ENCODE data around the gene NTRK3. TPM values are rescaled to one million over a fixed set of nuclear protein-coding genes. Genes with fewer than 3 reads are reported as not detected.

NTRK3 gene
- total and polyA plus RNA-seq, 2 donors (not counting 3 experiments of a cell fraction or from before 2014, with no cell fraction given): not detected

DNA sequence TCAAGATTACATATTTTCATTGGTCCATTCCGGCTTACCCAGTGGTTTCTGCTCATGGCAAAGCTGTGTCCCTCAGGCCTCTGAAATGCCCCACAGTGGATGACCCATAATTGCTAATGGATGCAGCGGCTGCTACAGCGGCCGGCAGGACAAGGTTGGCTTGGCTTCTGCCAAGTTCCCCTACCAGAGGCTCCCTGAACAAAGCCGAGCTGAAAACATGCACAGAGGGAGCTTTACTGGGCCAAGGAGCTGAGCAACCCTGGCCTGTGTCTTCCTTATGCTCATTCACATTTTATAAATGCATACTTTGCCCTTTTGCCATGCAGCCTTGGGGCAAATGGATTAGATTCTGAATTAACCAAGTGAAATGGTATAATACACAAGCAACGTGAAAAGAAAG, 150.5 kb downstream of the NTRK3 start:
- DNase-seq (ENCODE audit: low read depth, low spot score): no peak
- Histone ChIP-seq H3K36me3 (ENCODE audit: control insufficient read depth in 2 of 2, extremely low read depth in 1 of 2, insufficient read depth in 2 of 2, low read length in 2 of 2) (no peaks in the 10 kb centered on the region), H3K9ac (replicated peaks; ENCODE audit: extremely low read depth, insufficient read depth, low read length) (no peak overlapping the region), H3K79me2 (ENCODE audit: control insufficient read depth, insufficient read depth, low read length) (no peaks in the 10 kb centered on the region), H4K20me1 (replicated peaks; ENCODE audit: control insufficient read depth, extremely low read depth, insufficient read depth, low read length) (no peaks in the 10 kb centered on the region), H3K4me1 (ENCODE audit: control insufficient read depth, extremely low read depth, insufficient read depth, low read length) (no peaks in the 10 kb centered on the region), H3K27me3 (ENCODE audit: control insufficient read depth in 2 of 2, insufficient read depth in 2 of 2, low read length in 2 of 2) (no peaks in the 10 kb centered on the region), H3K27ac (ENCODE audit: insufficient read depth, low read depth, low read length) (no peak overlapping the region), H3K4me2 (ENCODE audit: insufficient read depth, low read length) (no peak overlapping the region), H3K4me3 (replicated peaks in 1 of 3; ENCODE audit: insufficient read depth in 1 of 3, low read depth in 1 of 3, low read length in 3 of 3) (no peak overlapping the region), H3K9me3 (replicated peaks; ENCODE audit: control insufficient read depth, insufficient read depth, low read length) (peaks cover 8% of the 10 kb centered on the region), H2AFZ (ENCODE audit: low read depth, low read length) (no peak overlapping the region), H3K9me1 (replicated peaks; ENCODE audit: control insufficient read depth, extremely low read depth, insufficient read depth, low read length) (no peaks in the 10 kb centered on the region)
- TF ChIP-seq, protein P1, sequence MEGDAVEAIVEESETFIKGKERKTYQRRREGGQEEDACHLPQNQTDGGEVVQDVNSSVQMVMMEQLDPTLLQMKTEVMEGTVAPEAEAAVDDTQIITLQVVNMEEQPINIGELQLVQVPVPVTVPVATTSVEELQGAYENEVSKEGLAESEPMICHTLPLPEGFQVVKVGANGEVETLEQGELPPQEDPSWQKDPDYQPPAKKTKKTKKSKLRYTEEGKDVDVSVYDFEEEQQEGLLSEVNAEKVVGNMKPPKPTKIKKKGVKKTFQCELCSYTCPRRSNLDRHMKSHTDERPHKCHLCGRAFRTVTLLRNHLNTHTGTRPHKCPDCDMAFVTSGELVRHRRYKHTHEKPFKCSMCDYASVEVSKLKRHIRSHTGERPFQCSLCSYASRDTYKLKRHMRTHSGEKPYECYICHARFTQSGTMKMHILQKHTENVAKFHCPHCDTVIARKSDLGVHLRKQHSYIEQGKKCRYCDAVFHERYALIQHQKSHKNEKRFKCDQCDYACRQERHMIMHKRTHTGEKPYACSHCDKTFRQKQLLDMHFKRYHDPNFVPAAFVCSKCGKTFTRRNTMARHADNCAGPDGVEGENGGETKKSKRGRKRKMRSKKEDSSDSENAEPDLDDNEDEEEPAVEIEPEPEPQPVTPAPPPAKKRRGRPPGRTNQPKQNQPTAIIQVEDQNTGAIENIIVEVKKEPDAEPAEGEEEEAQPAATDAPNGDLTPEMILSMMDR (IDR thresholded peaks at IDR 0.05; ENCODE audit: extremely low read depth in 1 of 2, insufficient read depth in 1 of 2, low read depth in 1 of 2, low read length in 2 of 2): no peak
- no peak for TF ChIP-seq POLR2AphosphoS5 (IDR thresholded peaks at IDR 0.05; ENCODE audit: insufficient read depth, low read depth, low read length)
- TF ChIP-seq POLR2A (IDR thresholded peaks at IDR 0.05; ENCODE audit: low read depth, low read length): no peak
- CTCF ChIA-PET: no interaction called here
- intact Hi-C loops (cut with micrococcal nuclease): loop anchor here (5.0 kb wide), 1 partner anchor 1674 kb away; no protein-coding TSS in a partner anchor
- no peak for FAIRE-seq
- dilution Hi-C loops (cut with MboI; ENCODE audit: extremely low pct_ligation_motif_present, low sequenced_read_pairs): no loop called here
- POLR2A ChIA-PET: no interaction called here
- BruUV-seq (replicated peaks): no TSS peak

DNA sequence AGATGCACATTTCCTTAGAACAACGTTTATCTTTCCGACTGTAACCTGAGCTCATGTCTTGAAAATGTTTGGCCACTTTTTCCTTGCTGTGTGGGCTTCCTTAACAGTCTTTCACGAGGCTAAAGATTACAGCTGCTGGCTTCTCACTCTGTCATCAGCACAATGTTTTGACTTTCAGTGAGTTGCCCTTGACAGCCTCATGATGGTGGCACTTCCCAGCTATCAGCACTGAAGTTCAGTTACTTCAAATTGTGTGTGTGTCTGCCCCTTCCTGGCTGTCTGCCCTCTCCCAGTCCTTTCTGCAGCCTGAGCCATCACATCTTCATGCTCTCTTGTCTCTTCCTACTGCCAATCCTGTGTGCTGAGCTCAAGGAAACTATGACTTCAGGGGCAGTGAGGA, 152.2 kb downstream of the NTRK3 start:
- no TSS peak for BruUV-seq (replicated peaks)
- H3K4me2 ChIP-seq (ENCODE audit: insufficient read depth, low read length): no peak overlapping the region
- H3K79me2 ChIP-seq (ENCODE audit: control insufficient read depth, insufficient read depth, low read length): no peaks in the 10 kb centered on the region
- no peaks in the 10 kb centered on the region for H3K9me1 ChIP-seq (replicated peaks; ENCODE audit: control insufficient read depth, extremely low read depth, insufficient read depth, low read length)
- ChIA-PET CTCF (no interaction called here), POLR2A (no interaction called here)
- intact Hi-C loops (cut with micrococcal nuclease): no loop called here
- no peaks in the 10 kb centered on the region for H4K20me1 ChIP-seq (replicated peaks; ENCODE audit: control insufficient read depth, extremely low read depth, insufficient read depth, low read length)
- H3K36me3 ChIP-seq (ENCODE audit: control insufficient read depth in 2 of 2, extremely low read depth in 1 of 2, insufficient read depth in 2 of 2, low read length in 2 of 2): no peaks in the 10 kb centered on the region
- H3K4me3 ChIP-seq (replicated peaks in 1 of 3; ENCODE audit: insufficient read depth in 1 of 3, low read depth in 1 of 3, low read length in 3 of 3): no peak overlapping the region
- no peaks in the 10 kb centered on the region for H3K27me3 ChIP-seq (ENCODE audit: control insufficient read depth in 2 of 2, insufficient read depth in 2 of 2, low read length in 2 of 2)
- no peak overlapping the region for H3K9ac ChIP-seq (replicated peaks; ENCODE audit: extremely low read depth, insufficient read depth, low read length)
- no peak for TF ChIP-seq POLR2AphosphoS5 (IDR thresholded peaks at IDR 0.05; ENCODE audit: insufficient read depth, low read depth, low read length)
- TF ChIP-seq, protein P1 (IDR thresholded peaks at IDR 0.05; ENCODE audit: extremely low read depth in 1 of 2, insufficient read depth in 1 of 2, low read depth in 1 of 2, low read length in 2 of 2): no peak
- TF ChIP-seq, protein P2, sequence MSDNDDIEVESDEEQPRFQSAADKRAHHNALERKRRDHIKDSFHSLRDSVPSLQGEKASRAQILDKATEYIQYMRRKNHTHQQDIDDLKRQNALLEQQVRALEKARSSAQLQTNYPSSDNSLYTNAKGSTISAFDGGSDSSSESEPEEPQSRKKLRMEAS (IDR thresholded peaks at IDR 0.05; ENCODE audit: insufficient read depth, insufficient read length): no peak
- no peak for TF ChIP-seq MYC (IDR thresholded peaks at IDR 0.05; ENCODE audit: low read depth, low read length)
- TF ChIP-seq JUN (IDR thresholded peaks at IDR 0.05; ENCODE audit: borderline replicate concordance, insufficient read depth, insufficient read length, low read depth): no peak
- no peak for TF ChIP-seq POLR2A (IDR thresholded peaks at IDR 0.05; ENCODE audit: low read depth, low read length)
- no peak for TF ChIP-seq FOS (IDR thresholded peaks at IDR 0.05; ENCODE audit: borderline replicate concordance, insufficient read depth, low read length)
- no peak for TF ChIP-seq GATA2 (IDR thresholded peaks at IDR 0.05; ENCODE audit: insufficient read depth, insufficient read length, low read depth, low read length)
- no peak for TF ChIP-seq EZH2 (IDR thresholded peaks at IDR 0.05; ENCODE audit: borderline replicate concordance, low read depth, low read length, severe bottlenecking)
- H3K9me3 ChIP-seq (replicated peaks; ENCODE audit: control insufficient read depth, insufficient read depth, low read length): peaks cover 4% of the 10 kb centered on the region
- no peak overlapping the region for H3K27ac ChIP-seq (ENCODE audit: insufficient read depth, low read depth, low read length)
- DNase-seq (ENCODE audit: low read depth, low spot score) (no peak), FAIRE-seq (no peak)
- H2AFZ ChIP-seq (ENCODE audit: low read depth, low read length): no peak overlapping the region
- dilution Hi-C loops (cut with MboI; ENCODE audit: extremely low pct_ligation_motif_present, low sequenced_read_pairs): no loop called here
- H3K4me1 ChIP-seq (ENCODE audit: control insufficient read depth, extremely low read depth, insufficient read depth, low read length): no peaks in the 10 kb centered on the region

All from endothelial cell of umbilical vein (primary cell).